ENCODE data around the gene HOXB6. TPM values are rescaled to one million over a fixed set of nuclear protein-coding genes. Genes with fewer than 3 reads are reported as not detected.
A peak's percentile ranks its signal among the peaks of the same experiment; 100 is the strongest.

Gene HOXB6
- total RNA-seq, 1 experiment from 2014 or later, result 19.8 TPM

DNA sequence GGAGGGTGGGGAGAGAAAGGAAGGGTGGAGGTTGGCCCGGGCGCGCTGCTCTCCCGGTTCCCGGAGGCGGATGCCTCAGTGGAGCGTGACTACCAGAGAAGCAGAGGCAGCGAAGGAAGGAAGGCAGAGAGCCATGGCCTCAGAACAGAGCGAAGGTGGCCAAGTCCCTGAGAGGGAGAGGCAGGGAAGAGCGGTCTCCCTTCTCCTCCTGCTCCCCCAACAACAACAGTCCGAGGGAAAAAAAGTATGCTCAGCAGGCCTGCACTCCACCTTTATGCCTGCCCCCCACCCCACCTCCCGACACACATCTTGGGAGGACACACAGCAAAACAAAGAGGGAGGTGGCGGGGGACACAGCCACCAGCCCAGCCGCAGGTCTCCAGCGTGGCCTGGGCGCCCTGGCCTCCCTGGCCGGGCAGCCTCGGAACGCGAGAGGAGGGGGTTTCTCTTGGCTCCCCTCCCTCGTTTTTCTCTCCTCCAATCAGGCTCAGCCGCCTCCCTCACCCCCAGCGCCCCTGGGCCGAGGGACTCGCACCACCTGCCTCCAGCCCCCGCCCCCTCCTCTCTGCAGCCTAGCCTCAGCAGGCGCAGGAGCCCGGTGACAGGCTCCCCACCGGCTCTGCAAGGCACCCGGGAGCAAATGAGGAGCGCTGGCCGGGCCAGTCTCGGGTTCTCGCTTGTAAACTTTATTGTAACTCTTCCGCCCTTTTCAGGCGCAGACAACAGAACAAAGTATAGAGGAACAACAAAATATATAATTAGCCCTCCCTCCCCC, 7.1 kb upstream of the HOXB6 start:
- intact Hi-C loops (cut with micrococcal nuclease; ENCODE audit: unreplicated experiment), result no loop called here
- Histone ChIP-seq H3K9me3 (ENCODE audit: low read depth, low read length, poor library complexity, severe bottlenecking) (no peaks in the 10 kb centered on the region), H3K4me3 (ENCODE audit: low read depth, low read length, poor library complexity, severe bottlenecking) (peak overlapping the region; percentile 87), H3K36me3 (ENCODE audit: insufficient read depth, low read length, poor library complexity, severe bottlenecking) (peaks cover 4% of the 10 kb centered on the region), H3K27me3 (replicated peaks; ENCODE audit: insufficient read depth, low read depth, low read length, poor library complexity) (no peaks in the 10 kb centered on the region), H3K4me1 (ENCODE audit: insufficient read depth, low read length, poor library complexity, severe bottlenecking) (peaks cover 30% of the 10 kb centered on the region), H3K27ac (ENCODE audit: low read depth, low read length, poor library complexity, severe bottlenecking) (peak overlapping the region; percentile 96)
- TF ChIP-seq CTCF (conservative IDR thresholded peaks at IDR 0.05; ENCODE audit: low read depth, low read length) (no peak), EZH2 (IDR thresholded peaks at IDR 0.05; ENCODE audit: borderline replicate concordance, low read depth, low read length, poor library complexity, severe bottlenecking) (no peak)
- no TSS peak for BruUV-seq (replicated peaks)
- peak; percentile 73 for DNase-seq (ENCODE audit: low spot score)
- ChIA-PET POLR2A (ENCODE audit: low non-redundant PET) (no interaction called here), CTCF (no interaction called here)

DNA sequence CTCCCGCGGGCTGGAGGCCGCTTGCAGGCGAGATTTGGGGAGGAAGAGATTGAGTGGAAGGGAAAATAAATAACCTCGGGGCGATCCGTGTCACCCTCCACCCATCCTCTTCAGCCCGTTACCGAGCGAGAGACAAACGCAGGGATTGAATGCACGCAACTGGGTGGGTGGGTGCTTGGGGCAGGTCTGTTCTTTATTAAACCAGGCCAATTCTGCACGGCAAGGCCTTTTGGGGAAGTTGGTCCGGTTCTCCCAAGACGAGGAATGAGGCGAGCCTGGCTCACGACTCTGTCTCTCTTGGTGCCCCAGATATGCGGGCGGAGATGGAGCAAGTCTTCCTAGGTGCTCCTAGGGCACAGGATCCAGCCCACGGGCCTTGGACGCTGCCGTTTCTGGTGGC, 6.4 kb upstream of the HOXB6 start:
- Histone ChIP-seq H3K27ac (ENCODE audit: low read depth, low read length, poor library complexity, severe bottlenecking) (peak overlapping the region; percentile 96), H3K9me3 (ENCODE audit: low read depth, low read length, poor library complexity, severe bottlenecking) (no peaks in the 10 kb centered on the region), H3K4me3 (ENCODE audit: low read depth, low read length, poor library complexity, severe bottlenecking) (peak overlapping the region; percentile 87), H3K36me3 (ENCODE audit: insufficient read depth, low read length, poor library complexity, severe bottlenecking) (peaks cover 6% of the 10 kb centered on the region), H3K27me3 (replicated peaks; ENCODE audit: insufficient read depth, low read depth, low read length, poor library complexity) (no peaks in the 10 kb centered on the region), H3K4me1 (ENCODE audit: insufficient read depth, low read length, poor library complexity, severe bottlenecking) (peaks cover 30% of the 10 kb centered on the region)
- BruUV-seq (replicated peaks), result no TSS peak
- intact Hi-C loops (cut with micrococcal nuclease; ENCODE audit: unreplicated experiment), result no loop called here
- CTCF ChIA-PET, result no interaction called here
- DNase-seq (ENCODE audit: low spot score), result peak; percentile 61
- TF ChIP-seq CTCF (conservative IDR thresholded peaks at IDR 0.05; ENCODE audit: low read depth, low read length) (no peak), EZH2 (IDR thresholded peaks at IDR 0.05; ENCODE audit: borderline replicate concordance, low read depth, low read length, poor library complexity, severe bottlenecking) (no peak)
- POLR2A ChIA-PET (ENCODE audit: low non-redundant PET), result no interaction called here

- ChIA-PET POLR2A (ENCODE audit: low non-redundant PET) (interaction anchor here (0.5 to 0.6 kb wide), 2 partner anchors 16 to 127 kb away, joined by 3 to 12 read pairs; partner anchors contain the start of gene HOXB9), CTCF (no interaction called here)
- Histone ChIP-seq H3K4me1 (ENCODE audit: insufficient read depth, low read length, poor library complexity, severe bottlenecking) (peaks cover 30% of the 10 kb centered on the region), H3K27me3 (replicated peaks; ENCODE audit: insufficient read depth, low read depth, low read length, poor library complexity) (no peaks in the 10 kb centered on the region), H3K27ac (ENCODE audit: low read depth, low read length, poor library complexity, severe bottlenecking) (peak within 1 kb of the TSS; percentile 96), H3K36me3 (ENCODE audit: insufficient read depth, low read length, poor library complexity, severe bottlenecking) (peaks cover 6% of the 10 kb centered on the region), H3K4me3 (ENCODE audit: low read depth, low read length, poor library complexity, severe bottlenecking) (peak within 1 kb of the TSS; percentile 87), H3K9me3 (ENCODE audit: low read depth, low read length, poor library complexity, severe bottlenecking) (no peaks in the 10 kb centered on the region)
- intact Hi-C loops (cut with micrococcal nuclease; ENCODE audit: unreplicated experiment), result no loop called here
- peak; percentile 87 for DNase-seq (ENCODE audit: low spot score)
- BruUV-seq (replicated peaks), result TSS peak; percentile 41
- TF ChIP-seq CTCF (conservative IDR thresholded peaks at IDR 0.05; ENCODE audit: low read depth, low read length), result no peak
- TF ChIP-seq EZH2 (IDR thresholded peaks at IDR 0.05; ENCODE audit: borderline replicate concordance, low read depth, low read length, poor library complexity, severe bottlenecking), result no peak
Measured at GRCh38 chr17:48610282-48611211, 5.8 kb upstream of the HOXB6 start, which contains the start of gene HOXB7. Gene HOXB7, minus strand, starts transcription at chr17:48611017. Its CDS starts 99 bp downstream, at chr17:48610918.
